ENCODE results near the gene PIM3. TPM values are rescaled to one million over a fixed set of nuclear protein-coding genes. Genes with fewer than 3 reads are reported as not detected.
A peak's percentile ranks its signal among the peaks of the same experiment; 100 is the strongest.

The PIM3 gene
- polyA plus RNA-seq, 3 donors from 2014 or later = 14.5 to 20.6 (median 15.8) TPM

DNA sequence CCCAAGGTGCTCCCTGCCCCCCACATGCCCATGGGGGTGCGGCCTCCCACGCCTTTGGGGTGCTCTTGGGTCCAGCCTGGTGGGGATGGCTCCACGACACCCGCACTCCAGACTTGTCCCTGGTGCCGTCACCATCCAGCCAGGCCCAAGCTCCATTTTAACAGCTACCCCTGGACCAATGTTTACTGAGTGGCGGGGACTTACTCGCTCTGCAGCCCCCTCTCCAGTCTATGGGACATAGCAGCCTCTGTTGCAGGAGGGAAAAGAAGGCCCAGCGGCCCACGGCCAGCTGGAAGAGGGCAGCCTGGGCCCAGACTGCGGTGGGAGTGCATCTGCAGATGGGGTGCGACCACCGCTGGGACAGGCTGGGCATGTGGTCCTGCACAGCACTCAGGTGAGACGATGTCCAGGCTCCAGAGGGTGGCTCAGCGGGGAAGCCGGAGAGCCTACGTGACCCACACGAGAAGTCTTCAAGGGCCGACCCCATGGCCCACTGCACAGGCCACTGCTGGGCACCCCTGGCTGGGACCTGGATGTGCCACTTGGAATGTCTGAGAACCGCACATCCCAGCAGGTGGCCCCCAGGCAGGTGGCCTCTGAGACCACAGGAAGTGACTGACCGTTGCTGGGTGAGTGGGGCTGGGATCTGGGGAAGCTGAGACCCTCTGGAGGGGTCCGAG, 33.9 kb downstream of the PIM3 start:
- Mint-ChIP-seq H3K4me3 (no peak overlapping the region), H3K27me3 (ENCODE audit: low read depth in 3 of 3) (peaks cover 2 to 5% (median 3%) of the 10 kb centered on the region in 3 donors), H3K27ac (no peak overlapping the region), H3K4me1 (peaks cover 8 to 14% of the 10 kb centered on the region in 2 donors), H3K36me3 (peaks cover 0 to 4% (median 0%) of the 10 kb centered on the region in 3 donors), H3K9me3 (peaks cover 0 to 2% (median 0%) of the 10 kb centered on the region in 6 donors)
- no peak for DNase-seq

DNA sequence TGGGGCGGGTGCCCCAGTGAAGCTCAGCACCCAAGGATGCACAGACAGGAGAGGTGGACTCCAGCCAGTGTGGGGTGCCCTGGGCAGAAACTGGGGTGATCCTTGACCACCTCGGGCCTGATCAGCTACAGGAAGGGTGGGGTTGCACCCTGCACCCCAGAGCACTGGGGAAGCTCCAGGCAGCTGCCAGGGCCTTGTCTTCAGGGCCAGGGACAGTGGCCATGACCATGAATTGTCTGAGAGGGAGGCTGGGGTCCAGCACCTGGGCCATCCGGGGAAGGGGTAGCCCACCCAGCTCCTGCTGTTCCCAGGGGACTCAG, 34.4 kb downstream of the PIM3 start:
- Mint-ChIP-seq H3K4me3 (no peak overlapping the region), H3K9me3 (peaks cover 0 to 2% (median 0%) of the 10 kb centered on the region in 6 donors), H3K4me1 (peaks cover 8 to 14% of the 10 kb centered on the region in 2 donors), H3K27me3 (ENCODE audit: low read depth in 3 of 3) (peaks cover 2 to 5% (median 3%) of the 10 kb centered on the region in 3 donors), H3K27ac (no peak overlapping the region), H3K36me3 (peaks cover 0 to 4% (median 0%) of the 10 kb centered on the region in 3 donors)
- no peak for DNase-seq

DNA sequence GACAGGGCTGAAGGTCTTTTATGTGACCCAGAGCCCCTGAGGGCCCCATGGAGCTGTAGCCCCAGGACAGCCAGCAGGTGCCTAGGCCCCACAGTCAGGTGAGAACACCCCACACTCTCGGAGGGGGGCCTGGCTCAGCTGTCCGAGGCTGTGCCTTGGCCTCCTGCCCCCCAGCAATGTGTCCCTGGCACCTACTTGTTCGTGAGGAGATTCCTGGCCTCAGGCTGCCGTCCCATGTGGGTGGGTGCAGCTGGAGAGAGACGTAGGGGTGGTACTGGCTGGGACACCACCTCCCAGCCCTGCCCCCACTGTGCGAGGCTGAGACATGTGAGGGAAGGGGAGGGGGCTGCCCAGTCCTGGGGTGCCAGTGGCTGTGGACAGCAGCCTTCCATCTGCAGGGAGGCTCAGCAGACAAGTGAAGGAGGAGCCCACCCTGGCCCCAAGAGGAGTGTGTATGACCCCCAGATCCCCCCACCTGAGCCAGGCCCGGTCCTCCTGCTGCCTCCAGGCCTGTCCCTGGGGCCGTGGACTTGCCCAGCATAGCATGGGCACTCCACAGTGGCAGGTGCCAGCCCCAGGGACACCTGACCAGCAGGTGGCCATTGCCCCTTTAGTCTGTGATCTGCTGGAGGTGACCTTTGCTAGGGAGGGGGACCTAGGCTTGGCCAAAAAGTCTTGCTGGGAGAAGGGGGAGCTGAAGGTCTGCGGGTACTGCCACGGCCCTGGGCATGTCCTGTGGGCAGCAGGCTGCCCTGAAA, 35.0 kb downstream of the PIM3 start:
- DNase-seq = no peak
- H3K27ac Mint-ChIP-seq = no peak overlapping the region
- peaks cover 0 to 2% (median 0%) of the 10 kb centered on the region in 6 donors for H3K9me3 Mint-ChIP-seq
- H3K4me3 Mint-ChIP-seq = no peak overlapping the region
- H3K4me1 Mint-ChIP-seq = peaks cover 8 to 14% of the 10 kb centered on the region in 2 donors
- H3K27me3 Mint-ChIP-seq (ENCODE audit: low read depth in 3 of 3) = peaks cover 2 to 5% (median 3%) of the 10 kb centered on the region in 3 donors
- H3K36me3 Mint-ChIP-seq = peaks cover 0 to 4% (median 0%) of the 10 kb centered on the region in 3 donors

DNA sequence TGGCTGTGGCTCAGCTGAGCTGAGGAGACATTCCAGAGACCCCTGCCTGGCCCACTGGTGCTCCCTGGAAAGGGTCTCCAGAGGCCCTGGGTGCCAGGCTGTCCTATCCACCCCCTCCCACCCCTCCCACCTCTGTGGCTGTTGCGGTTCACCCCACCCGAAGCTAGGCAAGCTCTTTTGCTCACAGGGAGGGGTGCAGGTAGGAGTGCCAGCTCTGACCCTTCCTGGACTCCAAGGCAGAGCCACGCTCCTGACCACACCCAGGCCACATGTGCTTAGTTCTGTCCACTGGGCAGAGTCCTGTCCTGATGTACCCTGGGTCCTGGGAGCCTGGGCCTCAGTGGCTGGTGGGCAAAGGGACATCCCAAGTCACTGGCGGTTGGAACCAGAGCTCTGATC, 35.5 kb downstream of the PIM3 start:
- no peaks in the 10 kb centered on the region for H3K9me3 Mint-ChIP-seq
- no peak for DNase-seq
- no peak overlapping the region for H3K4me3 Mint-ChIP-seq
- peaks cover 2 to 5% (median 2%) of the 10 kb centered on the region in 3 donors for H3K27me3 Mint-ChIP-seq (ENCODE audit: low read depth in 3 of 3)
- no peak overlapping the region for H3K27ac Mint-ChIP-seq
- peaks cover 0 to under 1% (median 0%) of the 10 kb centered on the region in 3 donors for H3K36me3 Mint-ChIP-seq
- H3K4me1 Mint-ChIP-seq = peaks cover 8 to 14% of the 10 kb centered on the region in 2 donors

DNA sequence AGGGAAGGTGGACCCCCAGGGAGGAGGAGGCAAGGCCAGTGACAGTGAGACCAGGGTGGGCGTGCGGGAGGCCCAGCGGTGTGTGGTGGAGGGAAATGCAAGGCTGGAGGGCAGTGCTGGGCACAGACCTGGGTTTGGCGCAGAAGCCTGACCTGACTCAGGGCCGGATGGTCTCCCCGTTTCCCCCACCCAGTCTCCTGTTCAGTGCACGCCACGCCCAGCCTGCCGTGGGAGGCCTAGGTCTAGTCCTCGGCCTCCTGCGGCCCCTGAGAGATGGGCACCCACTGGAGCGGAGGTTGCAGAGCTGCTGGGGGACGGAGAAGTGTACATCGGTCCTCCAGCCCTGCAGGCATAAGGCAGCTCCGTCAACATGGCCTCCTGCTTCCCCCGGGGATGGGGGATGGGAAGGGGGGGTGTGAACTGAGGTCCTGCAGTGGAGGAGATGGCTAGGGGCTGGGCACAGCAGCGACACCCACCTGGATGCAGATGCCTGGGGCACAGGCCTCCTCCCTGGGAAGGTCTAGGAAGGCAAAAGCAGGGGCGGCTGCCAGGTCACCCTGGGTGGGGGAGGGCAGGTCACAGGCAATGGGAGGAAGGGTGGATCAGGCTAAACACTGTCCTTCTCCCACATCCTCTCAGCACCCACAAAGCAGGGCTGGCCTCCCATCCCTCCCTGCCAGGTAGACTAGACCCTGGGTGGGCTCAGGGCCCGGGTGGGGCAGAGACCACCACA, 36.1 kb downstream of the PIM3 start:
- H3K4me1 Mint-ChIP-seq = peaks cover 8 to 14% of the 10 kb centered on the region in 2 donors
- no peak for DNase-seq
- H3K27me3 Mint-ChIP-seq (ENCODE audit: low read depth in 3 of 3) = peaks cover 2 to 5% (median 3%) of the 10 kb centered on the region in 3 donors
- H3K36me3 Mint-ChIP-seq = no peaks in the 10 kb centered on the region
- no peaks in the 10 kb centered on the region for H3K9me3 Mint-ChIP-seq
- no peak overlapping the region for H3K27ac Mint-ChIP-seq
- H3K4me3 Mint-ChIP-seq = no peak overlapping the region

DNA sequence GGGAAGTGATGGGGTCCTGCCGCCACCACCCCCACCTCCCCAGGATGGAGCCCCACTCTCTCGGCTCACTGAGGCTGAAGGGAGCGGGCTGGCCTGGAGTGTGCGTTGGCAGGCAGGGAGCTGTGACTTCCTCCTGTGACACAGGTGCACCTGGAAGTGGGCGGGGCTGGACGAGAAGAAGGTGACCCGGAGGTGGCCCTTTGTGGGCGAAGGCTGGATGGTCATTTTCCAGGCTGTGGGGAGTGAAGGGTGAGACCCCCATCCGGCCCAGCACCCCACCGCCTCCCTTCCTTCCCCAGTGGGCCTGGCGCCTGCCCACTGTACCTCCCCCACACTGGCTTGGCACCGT, 36.7 kb downstream of the PIM3 start:
- Mint-ChIP-seq H3K27me3 (ENCODE audit: low read depth in 3 of 3) (peaks cover 3 to 5% (median 5%) of the 10 kb centered on the region in 3 donors), H3K4me3 (no peak overlapping the region), H3K36me3 (no peaks in the 10 kb centered on the region), H3K4me1 (peaks cover 8 to 14% of the 10 kb centered on the region in 2 donors), H3K27ac (no peak overlapping the region), H3K9me3 (no peaks in the 10 kb centered on the region)
- DNase-seq = no peak

DNA sequence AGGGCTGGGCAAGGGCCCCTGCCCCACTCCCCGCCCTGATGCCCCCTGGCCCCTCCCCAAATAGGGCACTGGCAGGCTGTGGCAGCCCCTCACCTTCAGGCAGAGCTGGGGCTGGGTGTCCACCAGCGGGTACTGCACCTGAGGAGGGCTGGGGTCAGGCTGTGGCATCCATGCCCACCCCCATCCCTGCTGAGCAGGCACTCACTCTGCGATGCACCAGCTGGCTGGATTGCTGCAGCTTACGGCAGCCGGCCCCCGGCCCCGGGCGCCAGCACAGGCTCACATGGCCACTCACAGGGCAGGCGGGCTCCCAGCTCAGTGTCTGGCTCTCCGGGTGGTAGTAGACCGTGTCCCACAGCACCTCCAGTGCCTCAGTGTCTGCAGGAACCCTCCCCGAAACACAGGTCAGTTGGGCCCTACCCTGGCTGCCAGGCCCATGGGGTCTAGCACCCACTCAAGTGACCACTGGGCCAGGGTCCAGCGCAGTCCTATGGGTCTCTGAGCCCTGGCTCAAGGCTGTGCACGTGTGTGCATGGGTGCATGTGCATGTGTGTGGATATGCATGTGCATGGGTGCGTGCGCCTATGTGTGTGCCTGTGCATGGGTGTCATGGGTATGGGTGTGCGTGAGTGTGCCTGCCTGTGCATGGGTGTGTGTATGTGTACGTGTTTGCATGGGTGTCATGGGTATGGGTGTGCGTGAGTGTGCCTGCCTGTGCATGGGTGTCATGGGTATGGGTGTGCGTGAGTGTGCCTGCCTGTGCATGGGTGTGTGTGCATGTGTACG, 37.6 kb downstream of the PIM3 start:
- no peak for DNase-seq
- Mint-ChIP-seq H3K36me3 (no peaks in the 10 kb centered on the region), H3K4me1 (peaks cover 8 to 13% of the 10 kb centered on the region in 2 donors), H3K27ac (no peak overlapping the region), H3K27me3 (ENCODE audit: low read depth in 3 of 3) (peaks cover 3 to 4% (median 3%) of the 10 kb centered on the region in 3 donors), H3K4me3 (peak overlapping the region; percentile 15 to 43 (median 21)), H3K9me3 (no peaks in the 10 kb centered on the region)

DNA sequence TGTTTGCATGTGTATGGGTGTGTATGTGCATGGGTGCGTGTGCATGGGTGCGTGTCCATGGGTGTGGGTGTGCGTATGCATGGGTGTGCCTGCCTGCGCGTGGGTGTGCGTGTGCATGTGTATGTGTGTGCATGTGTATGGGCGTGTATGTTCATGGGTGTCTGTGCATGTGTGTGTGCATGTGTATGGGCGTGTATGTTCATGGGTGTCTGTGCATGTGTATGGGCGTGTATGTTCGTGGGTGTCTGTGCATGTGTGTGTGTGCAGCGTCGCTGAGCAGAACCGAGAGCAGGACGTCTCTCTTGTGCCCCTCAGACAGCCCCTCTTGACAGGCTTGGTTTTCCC, 38.1 kb downstream of the PIM3 start:
- Mint-ChIP-seq H3K27ac (no peak overlapping the region), H3K36me3 (no peaks in the 10 kb centered on the region)

DNA sequence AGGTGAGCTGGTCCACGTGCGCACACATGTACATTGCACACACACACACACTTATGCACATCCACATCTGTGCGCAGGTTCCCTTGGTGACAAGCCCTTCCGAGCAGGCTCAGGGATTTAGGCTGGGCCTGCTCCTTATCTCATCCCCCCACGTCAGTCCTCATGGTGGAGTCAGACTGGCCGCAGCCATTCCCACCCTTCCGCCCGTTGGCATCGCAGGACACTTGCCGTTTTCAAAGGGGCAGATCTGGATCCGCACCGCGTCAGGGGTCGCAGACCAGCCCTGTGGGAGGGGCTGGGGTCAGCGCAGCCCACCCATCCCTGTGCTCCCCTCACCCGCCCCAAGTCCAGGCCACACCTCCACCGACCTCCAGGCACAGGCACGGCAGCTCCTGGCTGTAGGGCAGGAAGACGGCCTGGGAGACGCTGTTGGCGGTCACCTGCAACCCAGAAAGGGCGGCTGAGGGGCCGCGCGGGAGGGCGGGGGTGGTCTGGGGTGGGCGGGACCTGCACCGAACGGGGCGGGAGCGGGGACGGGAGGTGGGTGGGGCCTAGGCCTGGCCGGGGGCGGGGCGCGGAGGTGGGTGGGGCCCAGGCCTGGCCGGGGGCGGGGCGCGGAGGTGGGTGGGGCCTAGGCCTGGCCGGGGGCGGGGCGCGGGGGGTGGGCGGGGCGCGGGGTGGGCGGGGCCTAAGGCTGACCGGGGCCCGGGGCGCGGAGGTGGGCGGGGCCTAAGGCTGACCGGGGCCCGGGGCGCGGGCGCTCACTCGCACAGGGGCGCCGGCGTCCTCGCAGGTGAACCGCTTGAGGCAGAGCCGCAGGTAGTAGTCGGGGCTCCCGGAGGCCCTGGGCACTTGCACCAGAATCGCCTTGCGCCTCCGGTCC, 38.7 kb downstream of the PIM3 start:
- Mint-ChIP-seq H3K4me1 (peaks cover 6 to 9% of the 10 kb centered on the region in 2 donors), H3K36me3 (no peaks in the 10 kb centered on the region), H3K9me3 (no peaks in the 10 kb centered on the region), H3K27me3 (ENCODE audit: low read depth in 3 of 3) (peaks cover 3 to 6% (median 3%) of the 10 kb centered on the region in 3 donors), H3K4me3 (peak overlapping the region in 1 of 5 donors; percentile 29), H3K27ac (no peak overlapping the region)
- DNase-seq = no peak

More for the DNA sequence above, 38.1 kb downstream of the PIM3 start:
- H3K4me1 Mint-ChIP-seq = peaks cover 6 to 9% of the 10 kb centered on the region in 2 donors
- no peak for DNase-seq
- H3K9me3 Mint-ChIP-seq = no peaks in the 10 kb centered on the region
- H3K4me3 Mint-ChIP-seq = peak overlapping the region in 4 of 5 donors; percentile 15 to 32 (median 20)
- H3K27me3 Mint-ChIP-seq (ENCODE audit: low read depth in 3 of 3) = peaks cover 3 to 4% (median 3%) of the 10 kb centered on the region in 3 donors

DNA sequence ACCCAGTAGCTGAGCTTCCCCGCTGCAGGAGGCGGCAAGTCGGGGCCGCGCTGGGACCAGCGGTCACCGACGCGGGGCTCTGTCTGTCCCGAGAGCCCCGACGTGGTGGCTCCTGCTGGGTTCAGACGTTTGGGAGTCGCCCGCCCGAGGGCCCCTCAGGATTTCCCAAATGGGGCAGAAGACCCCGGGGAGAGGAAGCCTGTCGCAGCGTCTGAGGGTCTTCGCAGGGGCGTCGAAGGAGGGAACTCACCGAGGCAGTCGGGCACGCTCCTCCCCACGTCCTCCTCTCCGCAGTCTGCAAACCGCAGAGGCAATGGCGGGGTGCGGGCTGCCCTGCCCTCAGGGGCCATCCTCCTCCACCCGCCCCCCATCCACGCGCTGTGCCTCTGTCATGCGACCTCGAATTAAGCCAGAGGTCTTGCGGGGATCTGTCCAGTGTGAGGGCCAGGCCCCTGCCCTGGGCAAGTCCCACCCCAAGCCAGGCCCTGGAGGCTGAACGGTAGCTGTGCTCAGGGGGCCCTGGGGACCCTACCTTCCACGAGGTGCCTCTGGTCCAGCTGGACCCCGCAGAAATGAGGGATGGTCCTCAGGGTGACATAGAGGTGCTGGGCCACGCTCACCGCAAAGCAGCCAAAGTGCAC, 39.5 kb downstream of the PIM3 start:
- no peak for DNase-seq
- Mint-ChIP-seq H3K4me1 (peaks cover 6 to 9% of the 10 kb centered on the region in 2 donors), H3K36me3 (no peaks in the 10 kb centered on the region), H3K27ac (no peak overlapping the region), H3K27me3 (ENCODE audit: low read depth in 3 of 3) (peaks cover 3 to 6% (median 3%) of the 10 kb centered on the region in 3 donors), H3K9me3 (no peaks in the 10 kb centered on the region), H3K4me3 (no peak overlapping the region)

DNA sequence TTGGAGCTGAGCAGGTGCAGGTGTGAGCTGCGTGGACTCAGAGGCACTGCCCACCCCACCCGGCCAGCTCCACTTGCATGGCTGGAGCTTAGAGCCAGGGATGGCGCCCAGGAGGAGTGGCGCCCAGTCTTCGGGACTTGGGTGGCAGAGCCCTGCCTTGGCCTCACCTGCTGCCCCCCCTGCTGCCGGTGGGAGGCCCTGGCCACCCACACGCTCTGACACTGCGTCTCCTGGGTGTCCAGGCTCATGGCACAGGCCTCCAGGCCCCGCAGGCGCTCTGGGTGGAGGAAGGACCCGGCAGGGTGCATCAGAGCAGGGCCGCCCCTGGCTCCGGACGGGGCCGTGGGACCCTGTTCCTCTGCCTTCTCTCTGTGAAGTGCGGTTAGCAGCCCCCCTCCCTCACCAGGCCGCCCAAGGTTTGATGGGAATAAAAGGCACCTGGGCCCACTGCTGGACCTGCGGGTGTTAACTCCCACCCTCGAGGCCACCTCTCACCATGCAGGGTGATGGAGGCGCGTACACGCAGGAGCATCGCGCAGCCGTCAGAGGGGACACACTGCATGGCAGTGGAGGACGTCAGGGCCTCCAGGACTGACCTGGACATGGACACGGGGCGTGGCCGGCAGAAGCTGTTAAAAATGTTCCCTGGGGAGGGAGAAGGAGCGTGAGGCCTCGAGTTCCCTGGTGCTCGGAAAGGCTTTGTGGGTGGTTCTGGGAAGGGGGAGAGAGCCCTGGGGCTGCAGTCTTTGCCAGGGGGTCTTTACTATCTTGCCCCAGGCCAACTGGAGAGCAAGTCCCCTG, 40.2 kb downstream of the PIM3 start:
- H3K36me3 Mint-ChIP-seq = no peaks in the 10 kb centered on the region
- no peaks in the 10 kb centered on the region for H3K9me3 Mint-ChIP-seq
- peaks cover 3 to 6% (median 3%) of the 10 kb centered on the region in 3 donors for H3K27me3 Mint-ChIP-seq (ENCODE audit: low read depth in 3 of 3)
- no peak overlapping the region for H3K4me3 Mint-ChIP-seq
- no peak for DNase-seq
- peaks cover 6 to 9% of the 10 kb centered on the region in 2 donors for H3K4me1 Mint-ChIP-seq
- no peak overlapping the region for H3K27ac Mint-ChIP-seq
